Activated CD4-positive, CD25-positive, alpha-beta regulatory T cell treated with anti-CD3 and anti-CD28 coated beads, Interleukin-2, amount 50 U/mL, for 16 hours (primary cell): Measurements from ENCODE around the gene KRT20.

Source experiments
- DNase-seq: peaks from one replicate; pipeline ENCODE4 v3.0.0-alpha.2; 2020; ENCODE audit warnings: low read depth, low spot score

KRT20 gene

GRCh38 chr17:40852364-40852763 is 32.7 kb downstream of the KRT20 start:
- DNase-seq, result no peak

GRCh38 chr17:40850293-40850972 is 34.6 kb downstream of the KRT20 start:
- no peak for DNase-seq

- no peak for DNase-seq
Measured at GRCh38 chr17:40849723-40850122, 35.3 kb downstream of the KRT20 start.

GRCh38 chr17:40848583-40849235 is 36.3 kb downstream of the KRT20 start:
- no peak for DNase-seq

GRCh38 chr17:40846515-40847144 is 38.4 kb downstream of the KRT20 start:
- no peak for DNase-seq

- DNase-seq, result no peak
Measured at GRCh38 chr17:40844671-40845107, 40.4 kb downstream of the KRT20 start.

GRCh38 chr17:40843242-40843641 is 41.8 kb downstream of the KRT20 start:
- no peak for DNase-seq

- DNase-seq, result no peak
Measured at GRCh38 chr17:40841246-40841645, 43.8 kb downstream of the KRT20 start.

- no peak for DNase-seq
Measured at GRCh38 chr17:40839194-40839593, 45.8 kb downstream of the KRT20 start.

GRCh38 chr17:40836020-40836419 is 49.0 kb downstream of the KRT20 start:
- DNase-seq, result no peak

GRCh38 chr17:40833882-40834281 is 51.2 kb downstream of the KRT20 start:
- no peak for DNase-seq

- DNase-seq, result no peak
Measured at GRCh38 chr17:40832840-40833239, 52.2 kb downstream of the KRT20 start.

- DNase-seq, result no peak
Measured at GRCh38 chr17:40830085-40830776, 54.8 kb downstream of the KRT20 start.

- no peak for DNase-seq
Measured at GRCh38 chr17:40828454-40829044, 56.5 kb downstream of the KRT20 start.

- no peak for DNase-seq
Measured at GRCh38 chr17:40827746-40828453, 57.1 kb downstream of the KRT20 start.
